ENCODE data around the gene NACC2.
"Not testable (repeated sequence)": the region's sequence is repeated elsewhere in the genome, so short reads cannot be mapped to it uniquely, and the experiment has no call there.

NACC2 gene

GRCh38 chr9:136101615-136102074, 6.6 kb upstream of the NACC2 start:
- H3K9me3 ChIP-seq (ENCODE audit: control insufficient read depth, insufficient read depth, low read depth, low read length); H3K36me3 ChIP-seq (ENCODE audit: control insufficient read depth in 2 of 2, insufficient read depth in 1 of 2, low read length in 2 of 2); H3K27ac ChIP-seq (ENCODE audit: extremely low read depth, low read depth, low read length); H3K4me3 ChIP-seq (ENCODE audit: low read depth, low read length); H3K4me1 ChIP-seq (ENCODE audit: control insufficient read depth, insufficient read depth, low read length); POLR2A ChIA-PET: not testable (repeated sequence)
- CTCF ChIA-PET, result interaction anchor here (2.1 kb wide), 1 partner anchor 21 kb away, joined by 14 read pairs; no protein-coding TSS in a partner anchor
- peak; percentile 90 for TF ChIP-seq ZNF623 (tag by site-specific recombination; IDR thresholded peaks at IDR 0.05)

- POLR2A ChIA-PET, result interaction anchor here (0.6 to 1.4 kb wide), 3 partner anchors 8 to 17 kb away, joined by 3 to 7 read pairs (median 4); no protein-coding TSS in a partner anchor
Observed at GRCh38 chr9:136100700-136101614, 5.9 kb upstream of the NACC2 start.

More at GRCh38 chr9:136100700-136101614, 5.9 kb upstream of the NACC2 start:
- Histone ChIP-seq H3K36me3 (ENCODE audit: control insufficient read depth in 2 of 2, insufficient read depth in 1 of 2, low read length in 2 of 2) (no peaks in the 10 kb centered on the region), H3K4me3 (ENCODE audit: low read depth, low read length) (no peak overlapping the region), H3K9me3 (ENCODE audit: control insufficient read depth, insufficient read depth, low read depth, low read length) (no peaks in the 10 kb centered on the region), H3K4me1 (ENCODE audit: control insufficient read depth, insufficient read depth, low read length) (no peaks in the 10 kb centered on the region), H3K27ac (ENCODE audit: extremely low read depth, low read depth, low read length) (no peak overlapping the region)
- CTCF ChIA-PET, result interaction anchor here (0.9 to 2.1 kb wide), 2 partner anchors 8 to 22 kb away, joined by 5 to 14 read pairs; no protein-coding TSS in a partner anchor
- TF ChIP-seq EGR2 (tag by site-specific recombination; IDR thresholded peaks at IDR 0.05; ENCODE audit: low read depth) (peak; percentile 26; the same call in 1 of the 2 replicates), PATZ1 (tag by site-specific recombination; IDR thresholded peaks at IDR 0.05) (0 out of 2 replicates have a peak, but pooled peaks have one; percentile 10), ZFHX2 (tag by site-specific recombination; conservative IDR thresholded peaks at IDR 0.05) (0 out of 2 replicates have a peak, but pooled peaks have one; percentile 40), SCRT1 (tag by site-specific recombination; IDR thresholded peaks at IDR 0.05; ENCODE audit: borderline replicate concordance) (peak; percentile 35; the same call in 1 of the 2 replicates), ZNF146 (tag by site-specific recombination; IDR thresholded peaks at IDR 0.05) (no peak), SCRT2 (tag by site-specific recombination; IDR thresholded peaks at IDR 0.05) (no peak), BCL6B (tag by site-specific recombination; IDR thresholded peaks at IDR 0.05) (0 out of 2 replicates have a peak, but pooled peaks have one; percentile 21), CTCF (tag by site-specific recombination; IDR thresholded peaks at IDR 0.05) (no peak), KLF9 (tag by site-specific recombination; IDR thresholded peaks at IDR 0.05; ENCODE audit: low read depth) (peak; percentile 59), ZNF433 (tag by site-specific recombination; IDR thresholded peaks at IDR 0.05; ENCODE audit: low read depth) (no peak), ZBTB8A (tag by site-specific recombination; IDR thresholded peaks at IDR 0.05) (no peak), KLF1 (tag by site-specific recombination; IDR thresholded peaks at IDR 0.05) (peak; percentile 70), ZNF623 (tag by site-specific recombination; IDR thresholded peaks at IDR 0.05) (peak; percentile 99), ZIC2 (tag by site-specific recombination; IDR thresholded peaks at IDR 0.05) (peak; percentile 57), ZNF324 (tag by site-specific recombination; IDR thresholded peaks at IDR 0.05) (no peak), GLIS1 (tag by site-specific recombination; IDR thresholded peaks at IDR 0.05) (peak; percentile 64), ZNF707 (tag by site-specific recombination; IDR thresholded peaks at IDR 0.05) (no peak)

All from HEK293 (cell line).